SIG-M5 treated with dmso at 0.1 percent for 504 hours (cell line): Measurements from ENCODE around the gene ADGRV1.
"Not testable (repeated sequence)": the region's sequence is repeated elsewhere in the genome, so short reads cannot be mapped to it uniquely, and the experiment has no call there.

ENCODE experiments used
- DNase-seq: peaks from one replicate; lab custom pipeline; 2025; ENCODE audit not compliant: unreplicated experiment; lab: John Stamatoyannopoulos, UW

Gene ADGRV1

DNA sequence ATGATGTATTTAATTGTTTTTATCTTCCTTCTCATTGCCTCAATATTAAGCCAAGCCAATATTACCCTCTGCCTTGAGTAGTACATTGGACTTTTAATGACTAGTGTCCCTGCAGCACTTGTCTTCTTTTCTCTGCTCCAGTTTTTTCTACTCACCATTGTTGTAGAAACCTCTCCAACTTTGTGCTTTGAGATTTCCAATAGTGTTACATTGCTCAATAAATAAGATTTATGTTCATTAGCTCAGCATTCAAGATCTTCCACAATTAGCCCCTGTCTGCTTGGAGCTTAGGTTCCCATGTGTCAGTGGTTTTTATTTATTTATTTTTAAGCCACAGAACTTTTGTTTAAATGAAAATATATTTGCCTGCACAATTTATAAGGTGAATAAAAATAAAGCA is 145.3 kb downstream of the ADGRV1 start:
- no peak for DNase-seq

DNA sequence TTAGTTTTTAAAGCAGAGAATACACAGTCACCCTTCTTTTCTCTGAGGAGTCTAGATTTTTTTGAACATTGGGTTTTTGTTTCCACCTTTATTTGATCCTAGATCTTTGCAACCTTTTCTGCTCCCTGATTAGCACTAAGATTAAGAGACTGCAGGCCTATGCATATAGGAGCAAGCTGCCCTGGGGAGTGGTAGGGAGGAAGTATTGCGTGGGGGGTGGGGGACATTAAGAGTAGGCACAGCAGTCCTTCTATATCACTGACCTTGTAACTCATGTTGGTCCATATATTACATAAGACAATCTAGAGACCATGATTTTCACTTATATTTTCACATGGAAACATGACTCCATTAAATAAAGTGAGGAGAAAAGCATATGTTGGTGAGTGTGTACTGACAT is 149.1 kb downstream of the ADGRV1 start:
- no peak for DNase-seq

DNA sequence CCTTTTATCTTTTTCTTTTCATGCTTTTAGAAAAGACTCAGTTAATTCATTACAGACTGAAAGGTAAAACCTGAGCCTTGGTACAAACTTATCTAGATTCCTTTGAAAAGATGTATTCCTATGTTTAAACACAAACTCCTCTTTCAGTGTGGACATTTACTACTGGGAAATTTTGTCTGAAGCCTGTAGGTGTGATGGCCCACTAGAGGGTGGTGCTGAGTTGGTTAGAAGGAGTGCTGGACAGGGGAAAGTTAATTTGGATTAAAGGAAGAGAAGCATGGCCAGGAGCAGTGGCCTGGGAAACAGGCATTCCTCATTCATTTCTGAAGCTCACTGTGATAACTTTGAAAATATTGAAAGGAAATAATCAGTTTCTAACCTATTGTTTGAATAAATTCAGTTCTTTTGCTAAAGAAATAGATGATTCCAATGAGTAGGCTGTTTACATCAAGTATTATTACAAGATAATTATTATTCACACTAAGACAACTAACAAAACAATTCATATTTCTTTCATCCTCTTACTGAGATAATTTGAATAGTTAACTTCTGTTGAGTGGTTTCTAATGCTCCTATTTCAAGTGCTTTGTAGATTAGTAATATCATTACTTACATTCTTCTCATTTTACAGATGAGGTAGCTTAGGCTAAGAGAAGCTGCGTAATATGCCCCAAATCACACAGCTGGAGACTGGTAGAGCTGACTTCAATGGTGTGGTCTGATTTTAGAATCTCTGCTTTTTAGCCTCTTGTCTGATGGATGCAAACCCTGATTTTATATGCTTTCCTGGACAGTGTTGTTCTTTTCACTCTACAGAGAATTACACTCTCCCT is 150.9 kb downstream of the ADGRV1 start:
- peak; percentile 37 for DNase-seq

DNA sequence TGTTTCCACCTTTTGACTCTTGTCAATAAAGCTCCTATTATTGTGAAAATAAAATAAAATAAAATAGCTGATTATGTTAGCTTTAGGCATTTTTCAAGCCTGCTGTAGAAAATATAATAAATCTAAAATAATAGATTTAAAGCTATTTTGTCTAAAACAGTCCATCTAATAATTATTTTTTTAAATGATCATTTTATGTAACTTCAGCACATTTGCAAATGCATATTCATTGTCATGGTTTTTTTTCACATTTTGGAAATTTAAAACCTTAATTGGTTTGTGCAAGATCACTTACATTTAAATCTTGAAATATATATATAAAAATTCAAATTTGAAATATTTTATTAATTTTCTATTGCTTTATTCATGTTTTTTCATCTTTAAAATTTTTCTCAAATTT is 159.8 kb downstream of the ADGRV1 start:
- no peak for DNase-seq

DNA sequence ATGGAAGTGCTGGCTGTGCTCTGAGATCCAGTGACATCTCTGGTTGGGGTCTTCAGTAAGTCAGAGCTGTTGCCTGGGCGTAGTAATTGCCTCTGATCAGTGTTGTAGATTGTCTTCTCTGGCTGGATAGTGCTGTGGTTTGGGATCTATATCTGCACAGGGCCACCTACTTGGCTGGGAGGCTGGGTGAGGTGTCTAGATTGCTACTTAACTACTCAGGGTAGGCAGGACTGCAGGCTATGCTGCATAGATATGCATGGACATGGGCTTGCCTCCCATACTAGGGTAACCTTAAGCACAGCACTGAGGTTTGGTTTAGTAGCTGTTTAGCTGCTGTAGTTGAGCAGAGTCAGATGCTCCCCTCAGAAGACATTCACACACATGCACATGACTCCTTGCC is 181.0 kb downstream of the ADGRV1 start:
- no peak for DNase-seq

DNA sequence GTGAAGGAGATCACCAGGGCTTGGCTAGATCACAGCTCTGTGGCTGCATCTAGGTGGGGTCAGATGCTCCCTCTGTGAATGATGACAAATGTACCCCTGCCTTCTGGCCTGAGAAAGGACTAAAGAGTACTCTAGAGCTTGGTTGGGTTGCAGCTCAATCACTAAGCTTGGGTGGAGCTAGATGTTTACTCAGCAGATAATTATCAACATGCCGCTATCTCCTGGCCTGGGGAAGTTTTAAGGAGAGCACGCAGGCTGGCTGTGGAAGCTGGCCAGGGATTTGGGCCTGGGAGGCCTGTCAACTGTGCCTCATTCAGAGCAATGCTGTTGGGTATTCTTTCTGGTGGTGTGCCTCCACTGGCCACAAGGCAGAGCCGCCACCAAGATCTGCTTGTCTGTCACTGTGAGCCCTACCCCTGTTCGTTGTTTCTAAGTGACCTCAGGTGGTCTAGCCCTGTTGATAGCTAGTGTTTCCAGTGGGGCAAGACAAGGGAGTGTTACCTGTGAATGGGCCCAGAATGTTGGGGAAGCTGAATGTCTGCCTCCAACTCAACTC is 181.7 kb downstream of the ADGRV1 start:
- DNase-seq, result no peak

DNA sequence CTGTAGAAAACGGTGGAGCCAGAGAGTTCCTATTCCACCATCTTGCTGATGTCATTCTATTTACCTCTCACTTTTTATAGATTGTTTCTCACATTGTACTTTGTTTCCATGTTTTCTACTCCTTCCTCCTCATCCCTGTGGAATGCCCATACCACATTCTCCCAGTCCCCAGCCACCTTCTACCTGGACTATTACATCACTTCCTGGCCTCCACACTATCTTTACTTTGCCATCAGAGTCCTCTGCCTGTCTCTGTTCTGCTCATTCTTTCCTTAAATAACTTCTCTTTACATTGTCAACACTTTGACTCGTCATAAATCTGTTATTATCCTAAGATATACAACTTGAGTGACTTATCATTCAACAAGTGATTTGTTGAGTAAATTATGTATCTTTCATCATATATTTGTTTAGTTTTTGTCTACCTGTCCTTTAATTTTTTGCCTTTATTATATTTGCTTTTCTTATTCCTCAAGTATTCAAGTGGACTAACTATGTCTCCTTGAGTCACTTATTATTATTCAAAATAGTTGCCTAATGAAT is 182.5 kb downstream of the ADGRV1 start:
- DNase-seq, result no peak

DNA sequence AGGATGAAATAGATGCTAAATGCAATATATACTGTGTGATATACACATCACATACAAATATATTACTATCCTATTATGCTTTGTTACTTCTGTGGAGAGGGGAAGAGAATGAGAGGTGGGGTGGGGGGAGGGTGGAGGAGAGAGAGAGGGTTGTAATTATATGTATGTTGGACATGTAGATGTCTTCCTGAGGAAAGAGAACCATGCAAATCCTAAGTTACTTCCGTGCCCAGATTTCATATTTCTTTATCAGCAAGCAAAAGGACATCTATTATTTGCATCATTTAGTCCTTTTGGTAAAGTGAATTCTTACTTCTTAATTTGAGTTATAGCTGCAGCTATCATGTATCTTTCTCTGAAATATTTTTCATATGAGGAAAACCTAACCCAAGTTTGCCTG is 187.5 kb downstream of the ADGRV1 start:
- DNase-seq, result no peak

DNA sequence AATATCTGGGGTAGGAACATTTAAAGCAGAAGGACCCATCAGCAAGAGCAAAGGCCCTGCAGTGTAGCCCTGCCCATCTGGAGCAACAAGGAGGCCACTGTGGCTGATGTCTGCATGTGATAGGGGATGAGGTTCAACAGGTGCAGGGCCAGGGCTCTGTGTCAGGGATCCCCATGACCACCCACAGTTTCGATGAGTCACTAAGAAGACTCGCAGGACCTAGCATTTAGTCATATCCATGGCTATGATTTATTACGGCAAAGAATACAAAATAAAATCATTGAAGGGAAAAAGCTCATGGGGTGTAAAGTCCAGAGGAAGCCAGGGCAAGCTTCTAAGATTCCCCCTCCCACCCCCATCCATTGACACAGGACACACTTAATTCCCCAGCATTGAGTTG is 188.6 kb downstream of the ADGRV1 start:
- DNase-seq, result no peak

DNA sequence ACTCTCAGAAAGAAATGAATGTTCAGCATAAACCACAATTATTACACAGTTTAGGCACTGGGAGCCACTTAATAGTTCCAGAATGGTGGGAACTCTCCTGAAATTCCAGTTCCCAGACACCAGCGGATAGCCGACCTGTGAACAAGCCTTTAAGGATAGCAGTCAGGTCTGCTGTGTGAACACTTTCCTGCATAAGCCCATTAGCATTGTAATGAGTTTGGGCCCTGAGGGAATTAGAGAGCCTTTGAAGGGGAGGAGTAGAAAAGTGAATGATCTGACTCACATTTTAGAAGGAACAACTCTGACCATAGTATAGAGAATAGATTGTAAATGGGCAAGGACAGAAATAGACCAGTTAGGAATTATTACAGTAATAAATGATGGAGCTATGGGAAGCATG is 189.1 kb downstream of the ADGRV1 start:
- no peak for DNase-seq

DNA sequence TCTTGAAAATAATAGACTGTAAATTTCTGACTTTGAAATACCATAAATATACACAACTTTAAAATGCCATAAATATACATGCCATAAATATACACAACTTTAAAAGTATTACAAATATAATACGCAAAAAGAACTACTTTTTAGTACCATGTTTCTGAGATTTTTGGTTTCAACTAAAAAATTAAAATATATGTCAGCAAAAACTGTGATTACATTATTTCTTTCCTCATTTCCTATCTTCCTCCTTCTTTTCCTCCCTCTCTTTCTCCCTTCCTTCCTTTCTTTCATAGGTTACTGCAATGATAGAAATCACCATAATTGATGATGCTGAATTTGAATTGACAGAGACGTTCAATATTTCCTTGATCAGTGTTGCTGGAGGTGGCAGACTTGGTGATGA is 200.5 kb downstream of the ADGRV1 start:
- DNase-seq, result no peak

DNA sequence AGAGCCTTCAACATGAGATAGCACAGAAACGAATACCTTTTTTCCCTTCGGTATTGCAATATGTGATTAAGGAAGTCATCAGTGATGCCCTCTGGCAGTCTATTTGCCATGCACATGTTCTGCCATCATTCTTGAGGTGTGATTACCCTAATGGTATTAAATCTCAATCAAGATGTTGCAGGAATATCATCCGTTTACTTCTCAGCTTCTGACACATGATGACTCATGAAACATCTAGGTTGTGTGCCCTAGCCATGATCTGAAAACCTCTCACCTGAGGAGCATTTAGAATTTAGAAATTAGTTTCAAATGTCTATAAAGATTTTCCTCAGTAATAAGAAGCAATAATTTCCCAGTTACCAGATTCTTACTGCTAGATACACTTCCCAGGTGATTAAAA is 209.1 kb downstream of the ADGRV1 start:
- DNase-seq, result no peak

DNA sequence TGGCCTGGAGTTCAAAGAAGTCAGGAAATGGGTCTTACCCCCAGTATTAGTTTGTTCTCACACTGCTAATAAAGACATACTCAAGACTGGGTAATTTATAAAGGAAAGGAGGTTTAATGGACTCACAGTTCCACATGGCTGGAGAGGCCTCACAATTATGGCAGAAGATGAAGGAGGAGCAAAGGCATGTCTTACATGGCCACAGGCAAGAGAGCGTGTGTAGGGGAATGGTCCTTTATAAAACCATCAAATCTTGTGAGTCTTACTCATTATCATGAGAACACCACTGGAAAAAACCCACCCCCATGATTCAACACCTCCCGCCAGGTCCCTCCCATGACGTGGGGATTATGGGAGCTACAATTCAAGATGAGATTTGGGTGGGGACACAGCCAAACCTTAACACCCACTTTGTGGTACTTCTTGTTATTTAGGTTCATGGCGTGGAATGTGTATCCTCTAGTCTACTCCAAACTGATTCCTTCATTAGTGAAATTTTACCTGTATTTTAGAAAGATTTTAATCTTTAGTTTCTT is 211.5 kb downstream of the ADGRV1 start:
- not testable (repeated sequence) for DNase-seq

DNA sequence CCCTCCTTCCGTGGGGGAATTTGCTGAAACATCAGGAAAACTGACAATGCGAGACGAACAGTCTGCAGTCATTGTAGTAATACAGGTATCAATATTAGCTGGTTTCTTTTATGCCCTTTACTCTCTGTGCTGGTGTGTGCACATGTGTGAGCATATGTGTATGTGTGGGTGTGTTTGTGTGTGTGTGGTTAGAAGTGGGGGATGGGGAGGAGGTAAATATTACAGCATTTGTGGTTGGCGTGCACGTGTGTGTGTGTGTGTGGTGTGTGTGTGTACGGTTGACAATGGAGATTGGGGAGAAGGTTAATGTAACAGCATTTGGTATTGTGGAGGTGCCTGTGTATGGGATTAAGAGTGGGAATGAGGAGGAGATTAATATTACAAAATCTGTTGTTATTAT is 219.4 kb downstream of the ADGRV1 start:
- no peak for DNase-seq

DNA sequence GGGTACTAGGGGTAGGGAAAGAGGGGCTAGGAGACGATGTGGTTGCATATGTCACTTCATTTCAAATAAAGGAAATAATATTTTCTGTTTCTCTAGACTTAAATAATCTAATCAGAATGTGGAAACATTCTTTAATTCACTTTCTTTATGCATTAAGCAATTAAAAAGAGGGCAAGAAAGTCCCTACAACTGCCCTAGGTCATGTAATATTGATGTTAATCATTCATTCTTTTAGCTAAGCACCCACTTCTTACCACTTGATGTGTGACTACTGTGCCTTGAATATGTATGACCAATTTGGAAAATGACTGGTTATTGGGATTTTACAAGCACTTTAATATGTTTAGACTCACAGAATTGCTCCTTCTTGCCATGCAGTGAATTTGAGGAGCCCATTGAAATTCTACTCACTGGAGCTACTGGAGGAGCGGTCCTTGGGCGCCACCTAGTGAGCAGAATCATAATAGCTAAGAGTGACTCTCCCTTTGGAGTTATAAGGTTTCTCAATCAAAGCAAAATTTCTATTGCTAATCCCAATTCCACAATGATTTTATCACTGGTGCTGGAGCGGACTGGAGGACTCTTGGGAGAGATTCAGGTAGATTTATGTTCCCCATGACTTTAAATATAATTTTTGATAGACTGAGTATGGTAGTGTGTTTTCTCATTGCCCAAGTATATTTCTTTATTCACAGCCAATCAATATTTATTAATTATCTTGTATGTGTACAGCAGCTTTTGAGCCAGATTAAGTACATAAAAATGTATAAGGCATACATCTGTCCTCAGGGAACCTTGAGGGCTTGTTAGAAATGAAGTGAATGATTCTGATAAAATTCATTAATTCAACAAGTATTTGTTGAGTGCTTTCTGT is 225.1 kb downstream of the ADGRV1 start:
- DNase-seq, result peak; percentile 67

DNA sequence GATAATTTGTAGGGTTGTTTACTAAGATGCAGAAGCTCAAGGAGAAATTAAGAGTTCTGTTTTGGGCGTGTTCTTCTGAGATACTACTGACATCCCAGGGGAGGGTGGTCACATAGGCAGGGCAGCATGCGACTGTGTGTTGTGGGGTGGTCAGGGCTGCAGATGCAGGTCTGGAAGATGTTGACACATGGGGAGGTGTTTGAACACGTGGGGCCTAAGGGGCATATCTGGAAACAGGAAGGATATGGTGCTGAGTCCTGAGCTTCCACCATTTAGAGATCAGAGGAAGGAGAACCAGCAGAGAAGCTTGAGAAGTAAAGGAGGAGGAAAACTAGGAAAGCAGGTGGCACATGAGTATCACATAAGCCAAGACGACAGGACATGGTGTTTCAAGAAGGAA is 228.2 kb downstream of the ADGRV1 start:
- no peak for DNase-seq

DNA sequence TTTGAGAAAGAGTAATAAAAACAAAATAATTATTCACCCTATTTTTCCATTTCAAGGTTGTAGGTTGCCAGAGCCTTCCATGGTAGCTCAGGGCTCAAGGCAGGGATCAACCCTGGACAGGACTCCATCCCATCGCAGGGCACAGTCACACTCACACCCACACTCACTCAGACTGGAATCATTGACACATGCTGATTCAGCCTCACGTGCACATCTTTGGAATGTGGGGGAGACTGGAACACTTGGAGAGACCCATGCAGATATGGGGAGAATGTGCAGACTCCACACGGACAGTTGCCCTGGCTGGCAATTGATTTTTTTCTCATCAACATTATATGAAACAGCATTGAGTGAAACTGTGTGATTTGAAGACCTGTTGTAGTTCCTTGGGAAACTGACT is 234.1 kb downstream of the ADGRV1 start:
- DNase-seq, result no peak

DNA sequence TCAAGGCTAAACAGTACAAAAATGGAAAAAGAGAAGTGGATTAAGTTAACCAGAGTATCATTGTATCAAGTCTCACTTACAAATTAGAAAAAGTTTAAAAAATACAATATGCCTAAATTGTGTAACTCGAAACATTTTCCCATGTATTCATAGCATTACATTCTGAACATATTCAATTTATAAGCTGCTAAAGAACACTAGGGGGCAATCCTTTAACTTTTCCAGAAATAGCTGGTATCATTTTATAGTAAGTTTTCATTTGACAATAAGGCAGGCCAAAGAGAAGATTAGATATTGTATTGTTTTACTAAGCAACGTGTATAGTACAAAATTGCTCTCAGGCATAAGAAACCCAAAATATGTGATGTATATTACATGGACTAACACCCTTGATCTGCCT is 234.6 kb downstream of the ADGRV1 start:
- no peak for DNase-seq

DNA sequence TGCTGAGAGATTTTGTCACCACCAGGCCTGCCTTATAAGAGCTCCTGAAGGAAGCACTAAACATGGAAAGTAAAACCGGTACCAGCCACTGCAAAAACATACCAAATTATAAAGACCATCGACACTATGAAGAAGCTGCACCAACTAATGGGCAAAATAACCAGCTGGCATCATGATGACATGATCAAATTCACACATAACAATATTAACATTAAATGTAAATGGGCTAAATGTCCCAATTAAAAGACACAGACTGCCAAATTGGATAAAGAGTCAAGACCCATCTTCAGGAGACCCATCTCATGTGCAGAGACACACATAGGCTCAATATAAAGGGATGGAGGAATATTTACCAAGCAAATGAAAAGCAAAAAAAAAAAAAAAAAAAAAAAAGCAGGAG is 238.3 kb downstream of the ADGRV1 start:
- not testable (repeated sequence) for DNase-seq

DNA sequence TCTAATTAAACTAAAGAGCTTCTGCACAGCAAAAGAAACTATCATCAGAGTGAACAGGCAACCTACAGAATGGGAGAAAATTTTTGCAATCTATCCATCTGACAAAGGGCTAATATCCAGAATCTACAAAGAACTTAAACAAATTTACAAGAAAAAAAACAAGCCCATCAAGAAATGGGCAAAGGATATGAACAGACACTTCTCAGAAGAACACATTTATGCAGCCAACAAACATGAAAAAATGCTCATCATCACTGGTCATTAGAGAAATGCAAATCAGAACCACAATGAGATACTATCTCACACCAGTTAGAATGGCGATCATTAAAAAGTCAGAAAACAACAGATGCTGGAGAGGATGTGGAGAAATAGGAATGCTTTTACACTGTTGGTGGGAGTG is 241.5 kb downstream of the ADGRV1 start:
- DNase-seq, result not testable (repeated sequence)

DNA sequence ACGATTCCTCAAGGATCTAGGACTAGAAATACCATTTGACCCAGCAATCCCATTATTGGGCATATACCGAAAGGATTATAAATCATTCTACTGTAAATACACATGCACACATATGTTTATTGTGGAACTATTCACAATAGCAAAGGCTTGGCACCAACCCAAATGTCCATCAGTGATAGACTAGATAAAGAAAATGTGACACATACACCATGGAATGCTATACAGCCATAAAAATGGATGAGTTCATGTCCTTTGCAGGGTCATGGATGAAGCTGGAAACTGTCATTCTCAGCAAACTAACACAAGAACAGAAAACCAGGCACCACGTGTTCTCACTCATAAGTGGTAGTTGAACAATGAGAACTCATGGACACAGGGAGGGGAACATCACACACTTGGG is 241.9 kb downstream of the ADGRV1 start:
- not testable (repeated sequence) for DNase-seq
